Measurements from ENCODE around the gene ERCC4.

Gene ERCC4

DNA sequence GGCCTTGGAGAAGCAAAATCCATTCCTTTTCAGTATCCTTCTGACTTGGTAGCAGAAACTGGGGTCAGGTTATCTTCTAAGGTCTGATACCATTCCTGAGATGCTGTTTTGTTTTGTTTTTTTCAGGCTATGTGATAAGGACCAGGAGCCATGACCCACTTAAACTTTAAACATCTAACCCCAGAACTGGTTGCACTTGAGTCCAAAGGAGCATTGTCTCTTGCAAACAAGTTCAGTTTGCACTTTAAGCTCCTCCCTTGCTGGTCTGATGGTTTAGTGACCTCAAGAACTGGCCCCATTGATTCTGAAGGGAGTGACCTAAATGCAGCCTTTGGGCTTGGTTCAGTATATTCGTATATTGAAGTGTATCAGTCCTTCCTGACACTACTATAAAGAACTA, 75.2 kb downstream of the ERCC4 start:
- no peak for DNase-seq

DNA sequence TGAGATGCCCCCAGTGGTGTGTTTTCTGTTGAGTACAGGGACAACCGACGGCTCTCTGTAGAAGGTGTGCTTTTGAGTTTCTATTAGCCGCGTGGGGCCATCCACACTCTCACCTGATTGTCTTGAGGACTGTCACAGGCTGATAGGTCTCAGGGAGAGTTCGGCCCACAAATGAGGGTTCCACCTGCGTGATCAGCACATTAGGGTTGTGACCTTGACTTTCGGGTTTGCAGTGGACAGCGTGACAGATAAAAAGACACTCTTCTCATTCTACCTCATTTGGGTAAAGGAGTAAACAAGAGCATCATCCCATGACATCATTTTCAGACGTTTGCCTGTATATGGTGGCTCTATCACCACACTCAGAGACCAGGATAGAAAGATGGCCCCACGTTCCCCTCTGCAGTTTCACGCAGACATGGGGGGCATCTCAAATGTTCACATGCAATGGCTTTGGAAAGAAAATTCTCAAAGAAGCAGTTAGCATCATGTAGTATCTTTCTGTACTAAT, 76.9 kb downstream of the ERCC4 start:
- DNase-seq, result no peak

DNA sequence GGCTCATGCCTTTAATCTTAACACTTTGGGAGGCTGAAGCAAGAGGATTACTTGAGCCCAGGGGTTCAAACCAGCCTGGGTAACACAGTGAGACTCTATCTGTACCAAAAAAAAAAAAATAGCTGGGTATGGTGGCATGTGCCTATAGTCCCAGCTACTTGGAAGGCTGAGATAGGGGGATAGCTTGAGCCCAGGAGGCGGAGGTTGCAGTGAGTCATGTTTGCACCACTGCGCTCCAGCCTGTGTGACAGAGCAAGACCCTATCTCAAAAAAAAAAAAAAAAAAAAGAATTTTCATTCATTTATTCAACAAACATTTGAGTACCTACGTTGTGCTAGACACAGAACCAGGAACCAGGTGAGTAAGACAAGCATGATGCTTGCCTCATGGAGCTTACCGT, 77.6 kb downstream of the ERCC4 start:
- no peak for DNase-seq

DNA sequence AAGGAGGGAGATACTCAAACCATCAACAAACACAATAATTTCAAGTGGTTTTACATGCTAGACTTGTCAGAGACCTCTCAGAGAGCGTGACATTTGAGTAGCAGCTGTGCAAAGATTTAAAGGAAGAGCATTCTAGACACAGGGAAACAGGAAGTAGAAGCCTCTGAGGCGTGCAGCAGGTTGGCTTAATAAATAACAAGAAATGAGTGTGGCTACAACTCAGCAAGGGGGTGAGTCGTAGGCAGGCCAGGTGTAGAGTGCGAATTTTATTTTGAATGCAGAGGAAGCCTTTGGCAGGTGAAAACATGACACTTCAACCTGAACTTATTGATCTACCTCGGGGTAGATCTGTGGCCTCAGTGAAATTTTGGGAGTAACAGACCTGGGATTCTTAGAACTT, 78.0 kb downstream of the ERCC4 start:
- DNase-seq, result no peak

DNA sequence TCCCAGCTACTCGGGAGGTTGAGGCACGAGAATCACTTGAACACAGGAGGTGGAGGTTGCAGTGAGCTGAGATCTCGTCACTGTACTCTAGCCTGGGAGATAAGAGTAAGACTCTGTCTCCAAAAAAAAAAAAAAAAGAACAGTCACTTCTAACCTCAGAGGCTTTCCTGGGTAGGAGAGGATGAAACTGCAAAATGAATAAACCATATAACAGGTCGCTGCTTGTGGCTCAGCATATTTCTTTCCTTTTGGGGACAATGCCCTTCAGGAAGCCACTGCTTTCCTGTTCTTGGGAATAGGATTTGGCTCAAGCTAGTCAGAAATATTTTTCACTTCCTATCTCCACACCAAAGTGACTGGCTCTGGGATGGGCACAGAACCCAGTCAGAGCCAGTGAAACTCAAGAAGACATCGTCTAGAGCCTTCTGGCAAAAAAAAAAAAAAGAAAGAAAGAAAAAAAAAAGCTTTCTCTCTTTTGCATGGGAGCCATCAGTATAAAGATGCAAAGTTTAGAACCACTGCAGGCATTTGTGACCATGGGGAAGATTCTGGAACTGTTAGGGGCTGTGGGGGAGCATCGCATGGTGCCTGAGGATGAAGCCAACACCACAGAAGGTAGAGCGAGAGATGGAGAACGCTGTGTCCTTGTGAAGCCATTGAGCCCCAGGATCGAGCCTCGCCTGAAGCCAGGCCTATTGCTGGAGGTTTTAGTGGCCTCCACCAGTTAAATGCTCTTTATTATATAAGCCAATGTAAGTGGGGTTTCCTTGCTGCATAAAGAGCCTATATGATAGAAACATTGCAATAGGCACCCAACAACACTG, 79.3 kb downstream of the ERCC4 start:
- no peak for DNase-seq

DNA sequence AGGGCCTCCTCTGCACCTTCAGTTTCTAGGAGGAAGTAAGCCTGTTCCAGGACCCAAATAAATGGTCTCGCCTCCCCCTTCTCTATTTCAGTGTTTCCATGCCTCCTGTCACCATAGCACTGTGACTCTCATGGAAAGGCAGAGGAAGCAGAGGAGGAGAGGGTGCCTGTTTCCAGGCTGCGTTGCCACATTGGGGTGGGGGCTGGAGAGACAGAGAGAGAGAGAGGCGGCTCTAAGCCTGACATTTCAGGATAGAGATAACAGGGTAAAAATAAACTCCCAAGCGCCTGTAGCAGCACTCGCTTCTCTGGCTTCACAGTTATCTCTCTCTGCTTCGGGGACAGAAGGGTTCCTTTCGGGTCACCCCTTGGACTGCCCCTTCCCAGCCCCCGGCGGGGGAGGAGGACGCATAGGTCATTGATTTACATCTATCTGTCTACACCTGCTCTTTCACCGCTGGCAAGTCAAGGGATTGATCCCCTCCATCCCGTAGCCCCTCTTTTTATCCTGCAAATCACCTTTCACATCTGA, 80.0 kb downstream of the ERCC4 start:
- no peak for DNase-seq

DNA sequence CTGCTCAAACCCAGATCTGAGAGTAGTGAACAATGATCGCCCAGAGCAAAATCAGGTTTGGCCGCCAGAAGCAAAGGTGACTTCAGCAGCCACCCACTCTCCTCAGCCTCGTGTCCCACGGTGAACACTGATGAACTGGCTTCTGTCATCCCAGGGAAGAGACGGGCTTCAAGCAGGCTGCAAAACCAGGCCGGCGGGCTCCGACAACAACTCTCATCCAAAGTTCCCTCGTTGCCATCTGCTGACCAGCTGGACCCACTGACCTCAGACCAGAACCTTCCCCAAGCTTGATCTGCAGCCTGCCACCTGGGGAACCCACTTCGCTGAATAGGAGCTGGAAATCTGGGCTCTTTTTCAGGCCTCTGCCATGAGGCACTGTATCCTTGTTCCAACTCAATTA, 81.6 kb downstream of the ERCC4 start:
- DNase-seq, result no peak

Measured in activated naive CD4-positive, alpha-beta T cell (primary cell).